Pancreas (tissue), 10 donors: ENCODE measurements around the gene CACNA1F. TPM values are rescaled to one million over a fixed set of nuclear protein-coding genes. Genes with fewer than 3 reads are reported as not detected.

Source experiments
- ATAC-seq, 4 donors: fragments of 200-7000 bp; cut with Tn5 transposase; one replicate each; pipeline versions ENCODE4 v1.8.0 to v1.9.1; 2020; ENCODE audit warnings: mild to moderate bottlenecking in 4 of 4, moderate library complexity in 4 of 4
- DNase-seq, 6 donors: peaks; one replicate each; pipeline ENCODE4 v3.0.0-alpha.2; 2020
- FAIRE-seq: peaks from 2 replicates; lab custom pipeline; 2012; peaks lifted over from hg19 to GRCh38; lab: Jason Lieb, UNC
- H3K27ac ChIP-seq, 4 donors: fragments of 200-600 bp; sonication (generic); 1 replicate in 3 of 4; 2 replicates in 1 of 4; pipeline versions ENCODE4 v1.5.0 to v1.8.0; 2020
- H3K27me3 ChIP-seq, 4 donors: fragments of 200-600 bp; one replicate each; pipeline ENCODE4 v1.8.0; 2021
- H3K36me3 ChIP-seq, 3 donors: fragments of 200-600 bp; sonication (generic) in 1 of 3; one replicate each; pipeline versions ENCODE4 v1.5.0 to v1.8.0; 2020 to 2021
- H3K4me1 ChIP-seq, 3 donors: fragments of 200-600 bp; one replicate each; pipeline ENCODE4 v1.8.0; 2021
- H3K4me3 ChIP-seq, 4 donors: fragments of 200-600 bp; sonication (generic) in 2 of 4; one replicate each; pipeline versions ENCODE4 v1.5.0 to v1.8.0; 2020 to 2021
- H3K9me3 ChIP-seq, 4 donors: fragments of 200-600 bp; one replicate each; pipeline ENCODE4 v1.8.0; 2021
- CTCF ChIP-seq, 4 donors: fragments of 200-600 bp; sonication (generic) in 3 of 4; IDR thresholded peaks; one replicate each; pipeline versions ENCODE4 v1.5.0 to v1.8.0; 2021; ENCODE audit warnings: antibody characterized with exemption in 4 of 4
- WGBS, 2 donors: extraction: QIAGEN DNeasy Blood & Tissue Kit; methylation state at CpG; one replicate each; pipeline ENCODE4 v1.1.7; 2013; 5-methylcytosine and 5-hydroxymethylcytosine counted together
- intact Hi-C, 3 donors: fragments of 100-400 bp; cut with DNase I; formaldehyde crosslinking; loops; one replicate each; pipeline versions ENCODE4 v1.11.1 to v1.14.2; 2022
- polyA plus RNA-seq, 2 donors: library from polyadenylated mRNA; stranded (reverse); fragments of 200-250 nt; gene quantifications; one replicate each; pipeline ENCODE4 v1.2.3, GENCODE V29; 2013
- total RNA-seq, 6 donors: library from RNA; stranded (reverse); fragmentation: NEBNext Ultra II Directional in 4 of 6; extraction: Animal tissue kit (Norgen Biotek cat#: 25700) in 4 of 6; gene quantifications; one replicate each; pipeline versions ENCODE4 v1.2.1 to v1.2.4, GENCODE V29; 2021 to 2023
- donor health status: healthy with polysubstance abuse.
- donor health status: DM: no; HTN: no; CAD: no; lungs with moderate emphysema.
- donor health status: DM: no; HTN: no; CAD: no.
- donor health status: control.
- donor health status: control.
- donor health status: Bipolar disorder and iron deficiency.
- donor health status: DM: yes; HTN: yes; CAD: no.
- donor health status: DM: no; HTN: no; CAD: no.
- donor health status: DM: no; HTN: no; CAD: no.
- donor health status: DM: yes; HTN: yes; CAD: no.

The CACNA1F gene
- total and polyA plus RNA-seq, 8 donors: 0.03 to 0.87 (median 0.19) TPM

DNA sequence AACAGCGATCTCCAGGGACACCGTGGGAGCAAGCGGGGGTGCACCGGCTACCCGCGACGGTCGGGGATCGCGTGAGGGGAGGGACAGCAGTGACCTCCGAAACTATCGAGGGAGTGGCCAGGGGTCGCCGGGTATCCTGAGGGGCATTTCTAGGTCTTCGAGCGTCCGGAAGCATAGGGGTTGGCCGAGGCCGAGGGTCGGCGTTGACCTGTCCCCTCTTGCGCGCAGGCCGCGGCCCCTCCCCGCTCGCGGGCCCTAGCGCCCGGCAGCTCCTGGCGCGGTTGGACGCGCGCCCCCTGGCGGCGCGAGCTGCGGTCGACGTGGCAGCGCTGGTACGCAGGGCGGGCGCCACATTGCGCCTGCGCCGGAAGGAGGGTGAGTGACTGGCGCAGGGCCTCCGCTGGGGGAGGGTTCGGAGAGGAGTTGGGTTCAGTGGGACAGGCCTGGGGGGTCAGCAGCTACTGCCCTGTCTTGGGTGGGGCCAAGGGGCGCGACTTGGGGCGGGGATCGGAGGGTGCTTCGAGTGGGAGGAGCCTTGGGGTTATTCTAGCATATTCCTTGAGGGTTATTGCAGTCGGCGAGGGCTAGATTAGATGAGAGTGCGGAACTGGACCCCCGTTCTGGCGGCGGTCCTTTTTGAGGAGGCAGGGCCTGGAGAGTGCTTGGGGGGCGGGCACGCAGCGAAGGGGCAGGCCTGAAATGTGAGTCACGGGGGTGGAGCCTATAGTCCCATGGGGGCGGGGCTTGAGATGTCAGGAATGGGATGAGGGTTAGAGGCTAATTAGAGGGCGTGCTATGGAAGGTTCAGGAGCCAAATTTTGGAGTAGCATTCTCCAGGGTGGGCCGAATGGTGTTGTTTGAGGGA is 69.4 kb downstream of the CACNA1F start:
- Histone ChIP-seq H3K27ac (peak overlapping the region; percentile 68 to 93 (median 83)), H3K27me3 (no peaks in the 10 kb centered on the region), H3K9me3 (no peaks in the 10 kb centered on the region), H3K4me3 (peak overlapping the region; percentile 7 to 43 (median 35)), H3K4me1 (no peaks in the 10 kb centered on the region), H3K36me3 (no peaks in the 10 kb centered on the region)
- peak; percentile 80 to 84 (median 83) for ATAC-seq
- intact Hi-C loops: no loop called here
- TF ChIP-seq CTCF (IDR thresholded peaks at IDR 0.05): peak; percentile 55 to 80 (median 68)
- 1 to 30% methylated on average over 69 of the region's 69 CpGs for WGBS, 2 donors
- peak; percentile 78 to 93 (median 88) for DNase-seq
- FAIRE-seq: no peak

- peak within 1 kb of the TSS; percentile 68 to 93 (median 83) for H3K27ac ChIP-seq
- no peaks in the 10 kb centered on the region for H3K9me3 ChIP-seq
- no peaks in the 10 kb centered on the region for H3K36me3 ChIP-seq
- ATAC-seq: peak; percentile 47 to 59 (median 52)
- WGBS, 2 donors: 8 to 29% methylated on average over 28 of the region's 28 CpGs
- peak within 1 kb of the TSS; percentile 7 to 43 (median 35) for H3K4me3 ChIP-seq
- no peaks in the 10 kb centered on the region for H3K4me1 ChIP-seq
- TF ChIP-seq CTCF (IDR thresholded peaks at IDR 0.05): no peak
- peak; percentile 50 to 83 (median 72) for DNase-seq
- H3K27me3 ChIP-seq: no peaks in the 10 kb centered on the region
- no peak for FAIRE-seq
- intact Hi-C loops: no loop called here
Observed at GRCh38 chrX:49162620-49163019, 70.5 kb downstream of the CACNA1F start, which contains the start of gene MAGIX. Gene MAGIX, plus strand, starts transcription at chrX:49162758. Its CDS starts 132 bp downstream, at chrX:49162890.

GRCh38 chrX:49161632-49162031 is 71.5 kb downstream of the CACNA1F start:
- TF ChIP-seq CTCF (IDR thresholded peaks at IDR 0.05): no peak
- peak overlapping the region in 1 of 4 donors; percentile 85 for H3K27ac ChIP-seq
- no peak for ATAC-seq
- no peak for DNase-seq
- no peaks in the 10 kb centered on the region for H3K36me3 ChIP-seq
- no peak overlapping the region for H3K4me3 ChIP-seq
- no peak for FAIRE-seq
- intact Hi-C loops: no loop called here
- no peaks in the 10 kb centered on the region for H3K4me1 ChIP-seq
- H3K9me3 ChIP-seq: no peaks in the 10 kb centered on the region
- 79 to 93% methylated on average over 5 of the region's 5 CpGs for WGBS, 2 donors
- no peaks in the 10 kb centered on the region for H3K27me3 ChIP-seq

DNA sequence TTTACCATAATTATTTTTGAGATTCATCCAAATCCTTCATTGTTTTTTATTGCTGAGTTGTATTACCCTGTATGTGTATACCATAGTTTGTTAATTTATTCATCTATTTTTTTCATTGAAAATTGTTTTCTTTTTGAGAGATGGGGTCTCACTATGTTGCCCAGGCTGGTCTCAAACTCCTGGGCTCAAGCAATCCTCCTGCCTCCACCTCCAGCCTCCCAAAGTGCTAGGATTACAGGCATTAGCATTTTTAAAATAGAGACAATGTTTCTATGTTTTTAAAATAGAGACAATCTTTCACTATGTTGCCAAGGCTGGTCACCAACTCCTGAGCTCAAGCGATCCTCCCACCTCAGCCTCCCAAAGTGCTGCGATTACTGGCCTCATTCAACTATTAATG is 72.2 kb downstream of the CACNA1F start:
- Histone ChIP-seq H3K36me3 (no peaks in the 10 kb centered on the region), H3K27me3 (no peaks in the 10 kb centered on the region), H3K27ac (no peak overlapping the region), H3K9me3 (no peaks in the 10 kb centered on the region), H3K4me1 (no peaks in the 10 kb centered on the region), H3K4me3 (no peak overlapping the region)
- TF ChIP-seq CTCF (IDR thresholded peaks at IDR 0.05): no peak
- WGBS, 2 donors: 90 to 97% methylated on average over 2 of the region's 2 CpGs
- ATAC-seq: no peak
- DNase-seq: no peak
- FAIRE-seq: no peak
- intact Hi-C loops: no loop called here

DNA sequence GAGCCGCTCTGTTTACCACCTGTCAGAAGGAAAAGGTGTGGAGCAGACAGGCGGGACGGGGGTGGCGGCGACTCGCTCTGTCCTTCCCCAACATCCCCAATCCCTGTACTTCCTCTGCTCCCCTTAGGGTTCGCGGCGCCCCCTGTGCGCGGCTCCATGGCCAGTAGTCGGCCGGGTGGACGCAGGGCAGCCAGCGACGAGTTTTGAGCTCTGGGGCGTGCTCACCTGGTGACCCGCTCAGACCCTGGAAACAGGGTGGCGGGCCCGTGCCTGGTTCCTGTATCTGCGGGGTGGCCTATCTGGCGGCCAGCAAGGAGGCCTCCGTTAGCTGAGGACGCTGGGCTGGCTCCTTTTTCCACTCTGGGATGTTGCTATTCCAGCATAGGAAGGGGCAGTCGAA is 75.9 kb downstream of the CACNA1F start:
- H3K36me3 ChIP-seq: no peaks in the 10 kb centered on the region
- H3K27me3 ChIP-seq: no peaks in the 10 kb centered on the region
- DNase-seq (peak in 1 of 6 donors; percentile 69), ATAC-seq (no peak), FAIRE-seq (no peak)
- H3K4me3 ChIP-seq: no peak overlapping the region
- H3K9me3 ChIP-seq: no peaks in the 10 kb centered on the region
- TF ChIP-seq CTCF (IDR thresholded peaks at IDR 0.05): no peak
- intact Hi-C loops: no loop called here
- H3K27ac ChIP-seq: no peak overlapping the region
- no peaks in the 10 kb centered on the region for H3K4me1 ChIP-seq
- WGBS, 2 donors: 71 to 74% methylated on average over 24 of the region's 25 CpGs
